HepG2 (cell line): ENCODE data around the gene IL1RL2. TPM values are rescaled to one million over a fixed set of nuclear protein-coding genes. Genes with fewer than 3 reads are reported as not detected.

Experiments used
- AGO1 ChIP-seq: fragments of 200-400 bp; formaldehyde crosslinking; IDR thresholded peaks from 2 replicates; pipeline ENCODE4 v1.6.1; 2017; ENCODE audit warnings: mild to moderate bottlenecking, low read depth, low read length, moderate library complexity; ENCODE audit not compliant: poor library complexity, severe bottlenecking
- CSRNP1 ChIP-seq: sonication (generic); formaldehyde crosslinking; IDR thresholded peaks from 2 replicates; pipeline ENCODE4 v1.8.1; 2023; ENCODE audit warnings: mild to moderate bottlenecking, missing genetic modification reagents
- DRAP1 ChIP-seq: IDR thresholded peaks from 2 replicates; pipeline ENCODE4 v1.6.1; 2016; ENCODE audit warnings: missing genetic modification reagents, missing compliant biosample characterization
- ELF1 ChIP-seq: sonication (generic); formaldehyde crosslinking; IDR thresholded peaks from 2 replicates; pipeline ENCODE4 v1.4.0; 2020; ENCODE audit warnings: missing genetic modification reagents
- KLF12 ChIP-seq: sonication (generic); formaldehyde crosslinking; IDR thresholded peaks from 2 replicates; pipeline ENCODE4 v1.4.0; 2020; ENCODE audit warnings: missing genetic modification reagents, borderline replicate concordance
- MAF1 ChIP-seq: sonication (generic); formaldehyde crosslinking; IDR thresholded peaks from 2 replicates; pipeline ENCODE4 v1.5.0; 2020; ENCODE audit warnings: missing genetic modification reagents, borderline replicate concordance
- SKIL ChIP-seq: sonication (generic); formaldehyde crosslinking; IDR thresholded peaks from 2 replicates; pipeline ENCODE4 v1.8.0; 2022; ENCODE audit warnings: missing genetic modification reagents, mild to moderate bottlenecking, moderate library complexity, borderline replicate concordance
- TRIM24 ChIP-seq: sonication (generic); formaldehyde crosslinking; IDR thresholded peaks from 2 replicates; pipeline ENCODE4 v1.8.0; 2022; ENCODE audit warnings: mild to moderate bottlenecking, missing genetic modification reagents
- UBTF ChIP-seq: sonication (generic); formaldehyde crosslinking; IDR thresholded peaks from 2 replicates; pipeline ENCODE4 v1.4.0; 2020; ENCODE audit warnings: mild to moderate bottlenecking, missing genetic modification reagents
- ZHX2 ChIP-seq, 2 experiments: sonication (generic) in 1 of 2; formaldehyde crosslinking in 1 of 2; IDR thresholded peaks; 2 replicates each; pipeline versions ENCODE4 v1.6.1 to v1.9.0; 2014 to 2022; ENCODE audit warnings: antibody characterized with exemption in 1 of 2, borderline replicate concordance in 1 of 2, inconsistent platforms in 1 of 2, low read depth in 1 of 2, missing genetic modification reagents in 1 of 2
- ZNF224 ChIP-seq: sonication (generic); formaldehyde crosslinking; IDR thresholded peaks from 2 replicates; pipeline ENCODE4 v1.5.0; 2020; ENCODE audit warnings: mild to moderate bottlenecking, missing genetic modification reagents
- ZNF317 ChIP-seq: sonication (generic); formaldehyde crosslinking; IDR thresholded peaks from 2 replicates; pipeline ENCODE4 v1.5.0; 2020; ENCODE audit warnings: mild to moderate bottlenecking, missing genetic modification reagents
- ZNF430 ChIP-seq: sonication (generic); formaldehyde crosslinking; IDR thresholded peaks from 2 replicates; pipeline ENCODE4 v1.9.0; 2021; ENCODE audit warnings: mild to moderate bottlenecking, missing genetic modification reagents
- ZSCAN25 ChIP-seq: sonication (generic); formaldehyde crosslinking; IDR thresholded peaks from 2 replicates; pipeline ENCODE4 v1.8.0; 2022; ENCODE audit warnings: mild to moderate bottlenecking, missing genetic modification reagents
- polyA plus RNA-seq, 8 experiments: library from polyadenylated mRNA; depleted of rRNA in 3 of 8; stranded (reverse) in 7 of 8; unstranded in 1 of 8; fragments of >200 nt; fragmentation: Illumina TruSeq in 4 of 8; extraction: Trizol in 4 of 8; gene quantifications; 2 replicates each; pipeline versions ENCODE4 v1.2.1 to v1.2.3, GENCODE V29; 2011 to 2016; ENCODE audit warnings: low read depth in 4 of 8, missing spikeins in 1 of 8, mixed read lengths in 1 of 8; ENCODE audit not compliant: insufficient read depth in 1 of 8
- total RNA-seq, 5 experiments: library from RNA; depleted of rRNA; stranded (reverse); fragments of >200 nt; fragmentation: Illumina TruSeq; extraction: Trizol; gene quantifications; 2 replicates each; pipeline ENCODE4 v1.2.3, GENCODE V29; 2016; ENCODE audit warnings: low read depth in 1 of 5

IL1RL2 gene
- total and polyA plus RNA-seq, 2 of the 13 experiments (the other 11 are each of a cell fraction or from before 2014, with no cell fraction given): 0.03 TPM; not detected in 1

GRCh38 chr2:102141970-102142828, 44.6 kb upstream of the IL1RL2 start, which contains the start of gene IL1R1 (continued):
- no peak for TF ChIP-seq SKIL (CRISPR knock-in tag)
- no peak for TF ChIP-seq ELF1 (CRISPR knock-in tag)
- TF ChIP-seq UBTF (CRISPR knock-in tag): peak; percentile 98
- 0 out of 2 replicates have a peak, but pooled peaks have one; percentile 45 for TF ChIP-seq ZNF224 (CRISPR knock-in tag)
- peak; percentile 63; the same call in 1 of the 2 replicates for TF ChIP-seq ZNF317 (CRISPR knock-in tag)
- no peak; the same call in 1 of the 2 replicates for TF ChIP-seq CSRNP1 (CRISPR knock-in tag)
- no peak for TF ChIP-seq TRIM24 (CRISPR knock-in tag)
- TF ChIP-seq AGO1: peak; percentile 52
- no peak for TF ChIP-seq ZSCAN25 (CRISPR knock-in tag)
- TF ChIP-seq MAF1 (CRISPR knock-in tag): no peak
- TF ChIP-seq DRAP1 (CRISPR knock-in tag): no peak
- TF ChIP-seq ZHX2 (IDR thresholded peaks at IDR 0.05; ENCODE audit: low read depth): no peak
- TF ChIP-seq ZHX2 (CRISPR knock-in tag; IDR thresholded peaks at IDR 0.05; ENCODE audit: borderline replicate concordance): 0 out of 2 replicates have a peak, but pooled peaks have one; percentile 61
- no peak; the same call in 1 of the 2 replicates for TF ChIP-seq ZNF430 (CRISPR knock-in tag)
- TF ChIP-seq KLF12 (CRISPR knock-in tag): peak; percentile 82; the same call in 1 of the 2 replicates
